CD4-positive, alpha-beta T cell treated with Interleukin-4 for 1 hour (primary cell): ENCODE data around the gene PEX11B.

ENCODE experiments used
- DNase-seq, 2 donors: peaks; one replicate each; pipeline ENCODE4 v3.0.0-alpha.2; 2020 to 2022

PEX11B gene

DNA sequence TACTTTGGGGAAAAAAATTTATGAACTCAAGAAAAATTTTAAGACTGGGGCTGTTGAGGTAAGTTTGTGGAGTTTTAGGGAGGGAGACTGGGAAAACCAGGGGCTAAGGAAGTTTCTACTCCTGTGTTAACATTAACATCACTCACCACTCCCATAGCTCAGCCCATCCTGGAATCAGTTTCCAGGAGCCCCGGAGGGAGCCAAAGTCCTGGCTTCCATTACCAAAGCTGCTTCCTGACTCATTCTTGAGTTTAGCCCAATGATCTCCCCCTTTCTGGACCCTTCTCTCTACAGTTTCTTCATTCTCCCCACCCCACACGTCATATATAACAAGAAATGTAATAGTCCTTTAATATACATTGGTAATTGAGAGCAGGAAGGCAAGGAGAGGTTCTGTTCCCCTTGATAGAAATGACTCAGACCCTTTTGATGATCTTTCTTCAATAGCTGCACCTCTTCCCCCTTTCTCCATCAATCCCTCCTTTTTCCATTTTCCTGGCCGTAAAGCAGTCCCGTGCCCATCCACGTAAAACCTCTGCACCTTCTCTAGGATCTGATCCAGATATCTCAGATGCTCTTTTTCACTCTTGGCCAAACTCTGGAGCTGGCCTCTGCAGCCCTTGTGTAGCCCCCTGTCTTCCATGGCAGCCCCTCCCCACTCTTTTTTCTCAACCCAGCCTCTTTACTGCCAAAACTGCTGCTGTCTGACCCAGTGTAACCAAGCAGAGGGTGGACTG, 55.1 kb downstream of the PEX11B start:
- DNase-seq, result no peak
